ENCODE data around the gene PHACTR4. TPM values are rescaled to one million over a fixed set of nuclear protein-coding genes. Genes with fewer than 3 reads are reported as not detected.

Gene PHACTR4
- total and polyA plus RNA-seq, 9 of the 15 experiments (the other 6 are each of a cell fraction or from before 2014, with no cell fraction given) = 6.4 to 43.6 (median 14.2) TPM

DNA sequence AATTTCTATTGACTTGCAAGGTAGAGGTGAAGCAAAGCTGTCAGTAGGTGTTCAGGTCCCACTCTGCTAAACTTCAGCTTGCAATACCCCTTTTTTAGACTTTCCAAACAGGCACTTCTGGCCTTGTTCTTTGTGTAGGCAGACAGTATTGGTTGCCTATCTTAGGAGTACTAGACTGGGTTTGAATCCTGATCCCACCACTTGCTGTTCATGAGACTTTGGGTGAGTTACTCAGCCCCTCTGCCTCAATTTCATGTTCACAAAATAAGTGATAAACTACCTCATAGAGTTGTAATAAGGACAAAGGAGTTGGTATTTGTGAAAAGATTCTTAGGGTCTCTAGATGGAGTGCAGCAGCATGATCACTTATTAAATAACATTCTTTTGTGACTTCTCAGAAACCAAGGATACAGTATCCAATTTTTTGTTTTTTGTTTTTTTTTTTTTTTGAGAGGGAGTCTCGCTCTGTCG is 141.5 kb downstream of the PHACTR4 start (continued):
- TF ChIP-seq, protein P1, sequence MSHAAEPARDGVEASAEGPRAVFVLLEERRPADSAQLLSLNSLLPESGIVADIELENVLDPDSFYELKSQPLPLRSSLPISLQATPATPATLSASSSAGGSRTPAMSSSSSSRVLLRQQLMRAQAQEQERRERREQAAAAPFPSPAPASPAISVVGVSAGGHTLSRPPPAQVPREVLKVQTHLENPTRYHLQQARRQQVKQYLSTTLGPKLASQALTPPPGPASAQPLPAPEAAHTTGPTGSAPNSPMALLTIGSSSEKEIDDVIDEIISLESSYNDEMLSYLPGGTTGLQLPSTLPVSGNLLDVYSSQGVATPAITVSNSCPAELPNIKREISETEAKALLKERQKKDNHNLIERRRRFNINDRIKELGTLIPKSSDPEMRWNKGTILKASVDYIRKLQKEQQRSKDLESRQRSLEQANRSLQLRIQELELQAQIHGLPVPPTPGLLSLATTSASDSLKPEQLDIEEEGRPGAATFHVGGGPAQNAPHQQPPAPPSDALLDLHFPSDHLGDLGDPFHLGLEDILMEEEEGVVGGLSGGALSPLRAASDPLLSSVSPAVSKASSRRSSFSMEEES (CRISPR knock-in tag; IDR thresholded peaks at IDR 0.05) = no peak
- TF ChIP-seq NR3C1 (CRISPR knock-in tag; IDR thresholded peaks at IDR 0.05) (no peak), ZNF217 (CRISPR knock-in tag; IDR thresholded peaks at IDR 0.05) (no peak), MAFG (tag; conservative IDR thresholded peaks at IDR 0.05) (no peak), GATA2 (CRISPR knock-in tag; IDR thresholded peaks at IDR 0.05) (no peak), ZNF197 (CRISPR knock-in tag; IDR thresholded peaks at IDR 0.05; ENCODE audit: low read depth) (no peak), SMARCE1 (IDR thresholded peaks at IDR 0.05) (no peak), NFE2L1 (tag; IDR thresholded peaks at IDR 0.05; ENCODE audit: borderline replicate concordance, low read depth) (no peak), NONO (IDR thresholded peaks at IDR 0.05; ENCODE audit: low read depth in 2 of 2, low read length in 1 of 2) (peak in 1 of 2 experiments; percentile 56; a peak in 1 of 4 replicates), PHF21A (IDR thresholded peaks at IDR 0.05; ENCODE audit: borderline replicate concordance, low read depth) (no peak), ZNF23 (CRISPR knock-in tag; IDR thresholded peaks at IDR 0.05) (no peak), ZNF699 (CRISPR knock-in tag; IDR thresholded peaks at IDR 0.05; ENCODE audit: insufficient replicate concordance) (no peak), HDAC8 (tag; IDR thresholded peaks at IDR 0.05) (peak; percentile 43; the same call in 1 of the 2 replicates), FOXA3 (CRISPR knock-in tag; conservative IDR thresholded peaks at IDR 0.05 in 1 of 2, IDR thresholded peaks at IDR 0.05 in 1 of 2) (no peak; a peak in 1 of 4 replicates), NCOA6 (IDR thresholded peaks at IDR 0.05) (no peak), PTBP1 (IDR thresholded peaks at IDR 0.05; ENCODE audit: low read depth, low read length) (0 out of 2 replicates have a peak, but pooled peaks have one; percentile 81), SNIP1 (IDR thresholded peaks at IDR 0.05; ENCODE audit: low read depth) (no peak), ZSCAN32 (CRISPR knock-in tag; IDR thresholded peaks at IDR 0.05) (no peak), KLF13 (tag; IDR thresholded peaks at IDR 0.05; ENCODE audit: borderline replicate concordance, low read depth) (no peak), MYC (IDR thresholded peaks at IDR 0.05; ENCODE audit: low read depth, low read length) (no peak), MYC (CRISPR knock-in tag; IDR thresholded peaks at IDR 0.05; ENCODE audit: borderline replicate concordance, low read depth) (no peak), RBM25 (IDR thresholded peaks at IDR 0.05; ENCODE audit: low read depth, low read length, severe bottlenecking) (no peak)
- TF ChIP-seq, protein P2, sequence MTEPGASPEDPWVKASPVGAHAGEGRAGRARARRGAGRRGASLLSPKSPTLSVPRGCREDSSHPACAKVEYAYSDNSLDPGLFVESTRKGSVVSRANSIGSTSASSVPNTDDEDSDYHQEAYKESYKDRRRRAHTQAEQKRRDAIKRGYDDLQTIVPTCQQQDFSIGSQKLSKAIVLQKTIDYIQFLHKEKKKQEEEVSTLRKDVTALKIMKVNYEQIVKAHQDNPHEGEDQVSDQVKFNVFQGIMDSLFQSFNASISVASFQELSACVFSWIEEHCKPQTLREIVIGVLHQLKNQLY (CRISPR knock-in tag; conservative IDR thresholded peaks at IDR 0.05) = no peak
- TF ChIP-seq, protein P3, sequence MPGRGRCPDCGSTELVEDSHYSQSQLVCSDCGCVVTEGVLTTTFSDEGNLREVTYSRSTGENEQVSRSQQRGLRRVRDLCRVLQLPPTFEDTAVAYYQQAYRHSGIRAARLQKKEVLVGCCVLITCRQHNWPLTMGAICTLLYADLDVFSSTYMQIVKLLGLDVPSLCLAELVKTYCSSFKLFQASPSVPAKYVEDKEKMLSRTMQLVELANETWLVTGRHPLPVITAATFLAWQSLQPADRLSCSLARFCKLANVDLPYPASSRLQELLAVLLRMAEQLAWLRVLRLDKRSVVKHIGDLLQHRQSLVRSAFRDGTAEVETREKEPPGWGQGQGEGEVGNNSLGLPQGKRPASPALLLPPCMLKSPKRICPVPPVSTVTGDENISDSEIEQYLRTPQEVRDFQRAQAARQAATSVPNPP (IDR thresholded peaks at IDR 0.05; ENCODE audit: borderline replicate concordance, insufficient read depth, insufficient read length) = no peak
- TF ChIP-seq, protein P4, sequence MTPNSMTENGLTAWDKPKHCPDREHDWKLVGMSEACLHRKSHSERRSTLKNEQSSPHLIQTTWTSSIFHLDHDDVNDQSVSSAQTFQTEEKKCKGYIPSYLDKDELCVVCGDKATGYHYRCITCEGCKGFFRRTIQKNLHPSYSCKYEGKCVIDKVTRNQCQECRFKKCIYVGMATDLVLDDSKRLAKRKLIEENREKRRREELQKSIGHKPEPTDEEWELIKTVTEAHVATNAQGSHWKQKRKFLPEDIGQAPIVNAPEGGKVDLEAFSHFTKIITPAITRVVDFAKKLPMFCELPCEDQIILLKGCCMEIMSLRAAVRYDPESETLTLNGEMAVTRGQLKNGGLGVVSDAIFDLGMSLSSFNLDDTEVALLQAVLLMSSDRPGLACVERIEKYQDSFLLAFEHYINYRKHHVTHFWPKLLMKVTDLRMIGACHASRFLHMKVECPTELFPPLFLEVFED (CRISPR knock-in tag; conservative IDR thresholded peaks at IDR 0.05) = no peak

Measured in K562 (cell line).